MG63 (cell line): ENCODE data around the gene ADCY4. TPM values are rescaled to one million over a fixed set of nuclear protein-coding genes. Genes with fewer than 3 reads are reported as not detected.

Experiments
- DNase-seq: peaks from one replicate; pipeline ENCODE4 v3.0.0-alpha.2; 2020
- H3K27me3 ChIP-seq: fragments of 250-450 bp; sonication (Bioruptor Pico); 2 replicates; pipeline ENCODE4 v1.5.1; 2020; ENCODE audit warnings: mild to moderate bottlenecking, moderate library complexity
- H3K36me3 ChIP-seq: fragments of 250-450 bp; sonication (Bioruptor Pico); 2 replicates; pipeline ENCODE4 v1.5.1; 2020; ENCODE audit warnings: mild to moderate bottlenecking, moderate library complexity
- H3K4me3 ChIP-seq: fragments of 250-450 bp; sonication (Bioruptor Pico); 2 replicates; pipeline ENCODE4 v1.5.1; 2020; ENCODE audit warnings: mild to moderate bottlenecking, moderate library complexity
- H3K9me3 ChIP-seq: fragments of 250-450 bp; sonication (Bioruptor Pico); 2 replicates; pipeline ENCODE4 v1.5.1; 2020; ENCODE audit warnings: mild to moderate bottlenecking, moderate library complexity
- total RNA-seq: library from RNA; depleted of rRNA; stranded (reverse); fragments of >200 nt; shearing (Covaris generic); gene quantifications from 2 replicates; pipeline ENCODE4 v1.2.3, GENCODE V29; 2014; ENCODE audit warnings: low replicate concordance

The ADCY4 gene
- total RNA-seq, 1 experiment from 2014 or later, result not detected

- DNase-seq, result no peak
- Histone ChIP-seq H3K9me3 (no peaks in the 10 kb centered on the region), H3K36me3 (no peaks in the 10 kb centered on the region), H3K27me3 (no peaks in the 10 kb centered on the region), H3K4me3 (no peak overlapping the region)
Observed at GRCh38 chr14:24281636-24282035, 53.2 kb downstream of the ADCY4 start.

- Histone ChIP-seq H3K4me3 (no peak overlapping the region), H3K36me3 (no peaks in the 10 kb centered on the region), H3K27me3 (no peaks in the 10 kb centered on the region), H3K9me3 (no peaks in the 10 kb centered on the region)
- no peak for DNase-seq
Observed at GRCh38 chr14:24280797-24281460, 53.9 kb downstream of the ADCY4 start.

GRCh38 chr14:24279301-24280186, 55.3 kb downstream of the ADCY4 start:
- Histone ChIP-seq H3K9me3 (no peaks in the 10 kb centered on the region), H3K36me3 (no peaks in the 10 kb centered on the region), H3K27me3 (no peaks in the 10 kb centered on the region), H3K4me3 (no peak overlapping the region)
- DNase-seq, result no peak

GRCh38 chr14:24278424-24278823, 56.4 kb downstream of the ADCY4 start:
- no peaks in the 10 kb centered on the region for H3K27me3 ChIP-seq
- H3K36me3 ChIP-seq, result no peaks in the 10 kb centered on the region
- H3K9me3 ChIP-seq, result no peaks in the 10 kb centered on the region
- H3K4me3 ChIP-seq, result no peak overlapping the region
- DNase-seq, result no peak

- Histone ChIP-seq H3K9me3 (no peaks in the 10 kb centered on the region), H3K36me3 (no peaks in the 10 kb centered on the region), H3K4me3 (no peak overlapping the region), H3K27me3 (no peaks in the 10 kb centered on the region)
- DNase-seq, result no peak
Observed at GRCh38 chr14:24277606-24278321, 57.1 kb downstream of the ADCY4 start.

GRCh38 chr14:24277071-24277470, 57.8 kb downstream of the ADCY4 start:
- no peak for DNase-seq
- Histone ChIP-seq H3K27me3 (no peaks in the 10 kb centered on the region), H3K9me3 (no peaks in the 10 kb centered on the region), H3K4me3 (no peak overlapping the region), H3K36me3 (no peaks in the 10 kb centered on the region)

GRCh38 chr14:24274101-24274543, 60.7 kb downstream of the ADCY4 start:
- Histone ChIP-seq H3K9me3 (no peaks in the 10 kb centered on the region), H3K36me3 (no peaks in the 10 kb centered on the region), H3K4me3 (no peak overlapping the region), H3K27me3 (no peaks in the 10 kb centered on the region)
- DNase-seq, result no peak

- Histone ChIP-seq H3K9me3 (no peaks in the 10 kb centered on the region), H3K4me3 (no peak overlapping the region), H3K36me3 (no peaks in the 10 kb centered on the region), H3K27me3 (no peaks in the 10 kb centered on the region)
- no peak for DNase-seq
Observed at GRCh38 chr14:24273422-24273998, 61.4 kb downstream of the ADCY4 start.

GRCh38 chr14:24272467-24272866, 62.4 kb downstream of the ADCY4 start:
- DNase-seq, result no peak

GRCh38 chr14:24271834-24272263, 63.0 kb downstream of the ADCY4 start:
- no peaks in the 10 kb centered on the region for H3K9me3 ChIP-seq
- no peaks in the 10 kb centered on the region for H3K27me3 ChIP-seq
- no peak for DNase-seq
- no peaks in the 10 kb centered on the region for H3K36me3 ChIP-seq
- H3K4me3 ChIP-seq, result peak overlapping the region; percentile 90

More at GRCh38 chr14:24272467-24272866, 62.4 kb downstream of the ADCY4 start:
- Histone ChIP-seq H3K36me3 (no peaks in the 10 kb centered on the region), H3K4me3 (no peak overlapping the region), H3K27me3 (no peaks in the 10 kb centered on the region), H3K9me3 (no peaks in the 10 kb centered on the region)

- no peaks in the 10 kb centered on the region for H3K9me3 ChIP-seq
- H3K27me3 ChIP-seq, result no peaks in the 10 kb centered on the region
- peak within 1 kb of the TSS; percentile 90 for H3K4me3 ChIP-seq
- H3K36me3 ChIP-seq, result no peaks in the 10 kb centered on the region
- DNase-seq, result peak; percentile 76
Observed at GRCh38 chr14:24271134-24271833, 63.6 kb downstream of the ADCY4 start, which contains the start of gene RABGGTA. RABGGTA (minus strand) TSS chr14:24271597; CDS start chr14:24271115, 482 bp downstream.

- Histone ChIP-seq H3K27me3 (no peaks in the 10 kb centered on the region), H3K9me3 (no peaks in the 10 kb centered on the region), H3K4me3 (peak overlapping the region; percentile 90), H3K36me3 (no peaks in the 10 kb centered on the region)
- DNase-seq, result no peak
Observed at GRCh38 chr14:24270537-24271133, 64.2 kb downstream of the ADCY4 start.

GRCh38 chr14:24269910-24270536, 64.8 kb downstream of the ADCY4 start:
- Histone ChIP-seq H3K36me3 (no peaks in the 10 kb centered on the region), H3K9me3 (no peaks in the 10 kb centered on the region), H3K27me3 (no peaks in the 10 kb centered on the region), H3K4me3 (no peak overlapping the region)
- DNase-seq, result no peak

GRCh38 chr14:24269368-24269767, 65.5 kb downstream of the ADCY4 start:
- no peaks in the 10 kb centered on the region for H3K36me3 ChIP-seq
- H3K4me3 ChIP-seq, result no peak overlapping the region
- no peak for DNase-seq
- H3K27me3 ChIP-seq, result no peaks in the 10 kb centered on the region
- H3K9me3 ChIP-seq, result no peaks in the 10 kb centered on the region
